Left kidney (tissue), 8 donors: ENCODE data around the gene BEX5. TPM values are rescaled to one million over a fixed set of nuclear protein-coding genes. Genes with fewer than 3 reads are reported as not detected.
"Not testable (repeated sequence)": the region's sequence is repeated elsewhere in the genome, so short reads cannot be mapped to it uniquely, and the experiment has no call there.

Source experiments
- DNase-seq: peaks from one replicate; pipeline ENCODE4 v3.0.0-alpha.2; 2013
- long read RNA-seq, 8 donors: transcript quantifications; one replicate each; lab custom pipeline, GENCODE V29; 2026
- polyA plus RNA-seq: library from polyadenylated mRNA; unstranded; fragments of 120-200 nt; gene quantifications from one replicate; pipeline ENCODE4 v1.2.1, GENCODE V29; 2013; ENCODE audit not compliant: insufficient read length

The BEX5 gene
- polyA plus RNA-seq, result 12.9 TPM
- long read RNA-seq, donor 1, transcript BEX5-201 (3 exons, 857 nt), result major isoform, 7 of 7 reads
- long read RNA-seq, donor 1, partial matches to known transcripts, result 0 of 7 reads
- long read RNA-seq, donor 1, other reads (novel, unspliced or antisense), result 0 of 7 reads
- long read RNA-seq, donor 2, transcript BEX5-201 (3 exons, 857 nt), result major isoform, 8 of 8 reads
- long read RNA-seq, donor 2, partial matches to known transcripts, result 0 of 8 reads
- long read RNA-seq, donor 2, other reads (novel, unspliced or antisense), result 0 of 8 reads
- long read RNA-seq, donor 3, transcript BEX5-201 (3 exons, 857 nt), result major isoform, 7 of 7 reads
- long read RNA-seq, donor 3, partial matches to known transcripts, result 0 of 7 reads
- long read RNA-seq, donor 3, other reads (novel, unspliced or antisense), result 0 of 7 reads
- long read RNA-seq, donor 4, result 0 reads
- long read RNA-seq, donor 5, transcript BEX5-201 (3 exons, 857 nt), result major isoform, 21 of 21 reads
- long read RNA-seq, donor 5, partial matches to known transcripts, result 0 of 21 reads
- long read RNA-seq, donor 5, other reads (novel, unspliced or antisense), result 0 of 21 reads
- long read RNA-seq, donor 6, transcript BEX5-201 (3 exons, 857 nt), result major isoform, 7 of 7 reads
- long read RNA-seq, donor 6, partial matches to known transcripts, result 0 of 7 reads
- long read RNA-seq, donor 6, other reads (novel, unspliced or antisense), result 0 of 7 reads
- long read RNA-seq, donor 7, transcript BEX5-201 (3 exons, 857 nt), result major isoform, 12 of 18 reads
- long read RNA-seq, donor 7, partial matches to known transcripts, result 6 of 18 reads
- long read RNA-seq, donor 7, other reads (novel, unspliced or antisense), result 0 of 18 reads
- long read RNA-seq, donor 8, transcript BEX5-201 (3 exons, 857 nt), result major isoform, 11 of 11 reads
- long read RNA-seq, donor 8, partial matches to known transcripts, result 0 of 11 reads
- long read RNA-seq, donor 8, other reads (novel, unspliced or antisense), result 0 of 11 reads

- DNase-seq, result peak; percentile 63
Measured at GRCh38 chrX:102155806-102156179, at the start of gene BEX5. BEX5 (minus strand) TSS chrX:102155977; CDS start chrX:102154265, 1,712 bp downstream.

- DNase-seq, result no peak
Measured at GRCh38 chrX:102185967-102186720, 30.4 kb upstream of the BEX5 start.

DNA sequence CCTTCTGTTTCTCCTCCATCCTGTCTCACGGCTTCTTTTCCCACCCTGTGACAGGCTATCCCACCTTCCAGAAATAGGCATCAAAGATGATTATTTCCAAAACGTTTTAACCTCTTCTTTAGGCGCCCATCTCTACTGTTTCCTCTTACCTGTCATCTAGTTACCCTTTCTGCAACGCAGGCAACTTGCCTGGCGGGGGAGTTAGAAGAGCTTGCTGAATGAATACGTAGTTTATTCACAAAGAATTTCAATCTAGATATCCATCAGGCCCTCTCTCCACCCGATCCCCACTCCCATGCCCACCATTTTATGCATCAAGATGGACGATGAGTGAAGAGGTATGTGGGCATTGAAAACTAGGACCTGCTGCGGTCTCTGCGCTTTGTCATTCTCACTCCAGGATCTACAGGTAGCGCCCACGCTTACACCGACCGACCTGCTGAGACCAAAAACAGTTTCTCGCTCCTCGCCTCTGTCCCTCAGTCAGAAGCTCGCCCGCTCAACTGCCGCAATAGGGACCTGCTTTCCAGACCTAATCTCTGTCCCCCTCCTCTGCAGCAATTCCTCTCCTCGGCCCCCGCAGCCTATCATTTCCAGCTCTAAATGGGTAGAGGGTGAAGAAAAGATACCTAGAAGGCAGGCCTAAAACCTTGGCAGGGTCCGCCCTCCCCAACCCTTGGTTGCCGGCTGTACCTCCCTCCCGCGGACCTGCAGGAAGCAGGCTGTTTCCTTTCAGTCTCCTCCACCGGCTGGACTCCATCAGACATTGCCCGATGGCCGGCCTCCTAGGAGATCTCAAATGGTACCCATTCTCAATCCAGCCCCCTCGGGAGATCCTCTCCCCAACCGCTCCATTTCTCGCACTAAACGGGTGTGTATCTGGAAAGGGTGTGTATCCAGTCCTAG lies 624 bp downstream of the BEX5 start:
- DNase-seq, result peak; percentile 3

GRCh38 chrX:102154218-102154860 lies 1.4 kb downstream of the BEX5 start:
- DNase-seq, result peak; percentile 8

GRCh38 chrX:102142274-102142673 lies 13.5 kb downstream of the BEX5 start, which contains the start of gene TCEAL6:
TCEAL6 (minus strand) TSS chrX:102142481.
- DNase-seq, result not testable (repeated sequence)

DNA sequence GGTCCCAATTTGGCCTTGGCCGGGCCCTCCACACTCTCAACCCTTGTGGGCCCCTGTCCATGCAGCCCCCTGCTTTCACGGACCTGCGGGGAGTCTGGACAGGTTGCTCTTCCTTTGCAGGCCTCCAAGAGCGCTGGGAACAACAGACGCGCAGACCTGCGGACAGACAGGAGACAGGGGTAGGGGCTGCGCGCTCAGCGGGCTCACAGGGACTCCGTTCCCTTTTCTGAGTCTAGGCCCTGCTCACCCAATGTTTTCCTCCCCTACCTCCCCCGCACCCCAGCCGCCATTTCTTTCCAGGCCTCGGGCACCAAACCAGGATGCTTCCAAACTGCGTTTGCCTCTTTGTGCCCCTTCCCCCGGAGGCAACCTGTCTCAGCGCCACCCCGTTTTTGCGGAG lies 14.1 kb downstream of the BEX5 start:
- DNase-seq, result not testable (repeated sequence)

- DNase-seq, result not testable (repeated sequence)
Measured at GRCh38 chrX:102140876-102141275, 14.9 kb downstream of the BEX5 start.

DNA sequence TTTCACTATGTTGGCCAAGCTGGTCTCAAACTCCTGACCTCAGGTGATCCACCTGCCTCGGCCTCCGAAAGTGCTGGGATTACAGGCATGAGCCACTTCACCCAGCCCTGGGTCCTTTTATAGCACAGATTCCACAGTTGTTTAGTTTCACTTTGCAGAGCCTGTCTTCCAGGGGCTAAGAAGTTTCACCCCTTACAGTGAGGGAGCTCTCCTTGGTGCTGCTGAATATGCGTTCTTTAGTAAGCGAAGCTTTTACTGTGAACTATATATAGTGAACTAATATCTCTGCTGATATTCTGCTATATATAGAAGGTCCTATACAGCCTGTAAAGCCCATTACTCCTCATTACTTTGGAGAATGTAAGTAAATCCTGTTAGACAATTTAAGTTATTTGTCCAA lies 17.7 kb downstream of the BEX5 start:
- DNase-seq, result no peak

DNA sequence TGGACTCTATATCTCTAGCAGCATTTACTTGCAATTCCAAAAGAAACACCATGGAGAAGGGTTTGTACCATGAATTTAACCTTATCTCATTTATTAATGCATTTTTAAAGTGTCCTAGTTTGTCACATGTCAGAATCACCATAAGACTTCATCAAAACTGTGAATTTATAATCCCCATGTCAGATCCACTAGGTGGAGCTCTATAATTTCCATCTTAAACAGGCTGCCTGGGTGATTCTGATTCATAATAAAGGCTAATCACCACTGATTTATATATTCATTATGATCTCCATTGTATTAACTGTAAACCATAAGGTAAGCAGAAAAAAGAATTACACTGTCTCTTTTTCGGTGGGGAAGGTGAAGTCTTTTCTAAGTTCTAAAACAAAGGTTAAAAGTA lies 26.3 kb downstream of the BEX5 start:
- DNase-seq, result no peak

DNA sequence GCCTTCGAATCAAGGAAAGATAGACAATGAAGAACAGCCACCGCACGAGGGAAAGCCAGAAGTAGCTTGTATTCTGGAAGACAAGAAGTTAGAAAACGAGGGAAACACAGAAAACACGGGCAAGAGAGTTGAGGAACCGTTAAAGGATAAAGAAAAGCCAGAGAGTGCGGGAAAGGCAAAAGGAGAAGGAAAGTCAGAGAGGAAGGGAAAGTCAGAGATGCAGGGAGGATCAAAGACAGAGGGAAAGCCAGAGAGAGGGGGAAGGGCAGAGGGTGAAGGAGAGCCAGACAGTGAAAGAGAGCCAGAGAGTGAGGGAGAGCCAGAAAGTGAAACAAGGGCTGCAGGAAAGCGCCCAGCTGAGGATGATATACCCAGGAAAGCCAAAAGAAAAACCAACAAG lies 28.9 kb downstream of the BEX5 start:
- DNase-seq, result no peak

GRCh38 chrX:102126080-102126818 lies 29.5 kb downstream of the BEX5 start:
- not testable (repeated sequence) for DNase-seq

GRCh38 chrX:102125436-102125835 lies 30.3 kb downstream of the BEX5 start, which contains the start of gene TCEAL2:
TCEAL2 (plus strand) TSS chrX:102125679; CDS start chrX:102126831, 1,152 bp downstream.
- peak; percentile 29 for DNase-seq

- not testable (repeated sequence) for DNase-seq
Measured at GRCh38 chrX:102125014-102125413, 30.8 kb downstream of the BEX5 start.

DNA sequence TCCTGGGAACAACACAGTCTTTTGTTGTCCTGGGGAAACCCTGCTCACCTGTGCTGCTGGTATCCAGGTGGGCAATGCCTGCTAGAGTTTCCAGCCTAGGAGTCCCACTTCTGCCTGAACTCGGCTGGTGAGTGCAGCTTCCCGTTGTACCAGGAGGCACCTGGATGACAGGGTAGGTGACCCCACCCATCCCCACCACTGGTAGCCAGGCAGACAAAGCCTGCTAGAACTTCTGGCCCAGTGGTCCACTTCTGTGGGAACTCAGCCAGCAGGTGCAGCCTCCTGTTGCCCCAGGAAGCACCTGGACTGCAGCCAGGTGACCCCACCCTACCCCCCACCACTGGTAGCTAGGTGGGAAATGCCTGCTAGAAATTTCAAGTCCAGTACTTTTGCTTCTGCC lies 40.0 kb downstream of the BEX5 start:
- no peak for DNase-seq

DNA sequence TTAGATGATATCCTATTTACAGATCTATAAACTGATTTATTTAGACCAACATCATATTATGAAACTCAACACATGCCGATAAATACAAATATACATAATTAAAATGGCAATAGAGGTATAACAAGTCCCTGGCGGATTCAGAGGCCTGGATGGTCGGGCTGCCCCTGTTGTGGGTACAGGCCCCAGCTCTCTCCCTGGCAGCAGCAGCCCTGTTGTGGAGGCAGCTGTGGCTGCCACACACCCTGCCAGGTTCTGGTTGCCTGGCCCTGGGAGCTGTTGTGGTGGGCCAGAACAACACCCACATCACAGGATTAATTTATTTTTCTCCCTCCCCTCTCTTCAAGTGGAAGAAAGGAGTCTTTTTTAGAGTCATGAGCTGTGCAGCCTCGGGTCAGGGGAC lies 42.4 kb downstream of the BEX5 start:
- no peak for DNase-seq
